ENCODE measurements around the gene YJEFN3. TPM values are rescaled to one million over a fixed set of nuclear protein-coding genes. Genes with fewer than 3 reads are reported as not detected.

Gene YJEFN3
- total and polyA plus RNA-seq, 10 of the 15 experiments (the other 5 are each of a cell fraction or from before 2014, with no cell fraction given): 0.05 to 6.9 (median 3.5) TPM

DNA sequence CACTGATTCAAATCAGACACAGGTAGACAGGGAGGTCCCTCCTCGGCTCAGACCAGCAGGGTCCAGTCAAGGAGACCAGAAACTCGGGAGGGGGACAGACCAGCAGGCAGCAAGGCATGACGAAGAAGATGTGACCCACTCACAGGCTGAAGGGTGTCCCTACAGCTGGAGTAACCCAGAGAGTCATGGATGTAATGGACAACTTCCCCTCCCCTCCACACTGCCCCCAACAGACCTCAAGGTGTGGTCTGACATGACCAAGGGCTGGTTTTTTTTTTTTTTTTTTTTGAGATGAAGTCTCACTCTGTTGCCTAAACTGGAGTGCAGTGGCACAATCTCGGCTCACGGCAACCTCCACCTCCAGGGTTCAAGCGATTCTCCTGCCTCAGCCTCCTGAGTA, 55.6 kb downstream of the YJEFN3 start:
- Histone ChIP-seq H2AFZ (ENCODE audit: control insufficient read depth, low read depth, low read length) (no peak overlapping the region), H4K20me1 (ENCODE audit: control insufficient read depth, insufficient read depth) (no peaks in the 10 kb centered on the region), H3K9ac (ENCODE audit: control insufficient read depth, insufficient read depth, low read length) (no peak overlapping the region), H3K9me3 (replicated peaks; ENCODE audit: control insufficient read depth, insufficient read depth, low read length) (no peaks in the 10 kb centered on the region), H3K4me1 (ENCODE audit: control insufficient read depth, insufficient read depth, low read length) (no peaks in the 10 kb centered on the region), H3K36me3 (ENCODE audit: control insufficient read depth in 2 of 2, insufficient read depth in 2 of 2, low read length in 1 of 2) (no peaks in the 10 kb centered on the region; a peak in 1 of 4 replicates), H3K27me3 (replicated peaks in 1 of 2; ENCODE audit: control insufficient read depth in 2 of 2, insufficient read depth in 2 of 2, low read length in 1 of 2) (no peaks in the 10 kb centered on the region), H3K4me2 (ENCODE audit: control insufficient read depth, insufficient read depth) (no peak overlapping the region), H3K27ac (ENCODE audit: control insufficient read depth, insufficient read depth) (no peak overlapping the region), H3K79me2 (ENCODE audit: control insufficient read depth, insufficient read depth, low read length) (no peaks in the 10 kb centered on the region), H3K4me3 (no peak overlapping the region)
- BruUV-seq (replicated peaks): no TSS peak
- CTCF ChIA-PET: interaction anchor here (1.2 kb wide), 1 partner anchor 30 kb away, joined by 4 read pairs; no protein-coding TSS in a partner anchor
- intact Hi-C loops (cut with micrococcal nuclease; ENCODE audit: unreplicated experiment) (no loop called here), in situ Hi-C loops (cut with MboI) (no loop called here)
- POLR2A ChIA-PET: no interaction called here
- FAIRE-seq (no peak), ATAC-seq (no peak), DNase-seq (ENCODE audit: low read depth, low spot score) (no peak)
- RAD21 ChIA-PET (ENCODE audit: unreplicated experiment): no interaction called here
- SMC1A ChIA-PET (ENCODE audit: uncharacterized antibody, unreplicated experiment): interaction anchor here (1.5 kb wide), 1 partner anchor 14 kb away, joined by 5 read pairs; no protein-coding TSS in a partner anchor
- 84% methylated on average over 6 of the region's 6 CpGs for WGBS (ENCODE audit: insufficient coverage, insufficient replicate concordance, low lambda C conversion rate, missing lambda C conversion rate)
- TF ChIP-seq CBX3 (IDR thresholded peaks at IDR 0.05; ENCODE audit: borderline replicate concordance, low read depth): no peak
- TF ChIP-seq PML (IDR thresholded peaks at IDR 0.05; ENCODE audit: low read length): no peak
- TF ChIP-seq, protein P1, sequence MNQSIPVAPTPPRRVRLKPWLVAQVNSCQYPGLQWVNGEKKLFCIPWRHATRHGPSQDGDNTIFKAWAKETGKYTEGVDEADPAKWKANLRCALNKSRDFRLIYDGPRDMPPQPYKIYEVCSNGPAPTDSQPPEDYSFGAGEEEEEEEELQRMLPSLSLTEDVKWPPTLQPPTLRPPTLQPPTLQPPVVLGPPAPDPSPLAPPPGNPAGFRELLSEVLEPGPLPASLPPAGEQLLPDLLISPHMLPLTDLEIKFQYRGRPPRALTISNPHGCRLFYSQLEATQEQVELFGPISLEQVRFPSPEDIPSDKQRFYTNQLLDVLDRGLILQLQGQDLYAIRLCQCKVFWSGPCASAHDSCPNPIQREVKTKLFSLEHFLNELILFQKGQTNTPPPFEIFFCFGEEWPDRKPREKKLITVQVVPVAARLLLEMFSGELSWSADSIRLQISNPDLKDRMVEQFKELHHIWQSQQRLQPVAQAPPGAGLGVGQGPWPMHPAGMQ (IDR thresholded peaks at IDR 0.05; ENCODE audit: borderline replicate concordance): no peak
- TF ChIP-seq, protein P2, sequence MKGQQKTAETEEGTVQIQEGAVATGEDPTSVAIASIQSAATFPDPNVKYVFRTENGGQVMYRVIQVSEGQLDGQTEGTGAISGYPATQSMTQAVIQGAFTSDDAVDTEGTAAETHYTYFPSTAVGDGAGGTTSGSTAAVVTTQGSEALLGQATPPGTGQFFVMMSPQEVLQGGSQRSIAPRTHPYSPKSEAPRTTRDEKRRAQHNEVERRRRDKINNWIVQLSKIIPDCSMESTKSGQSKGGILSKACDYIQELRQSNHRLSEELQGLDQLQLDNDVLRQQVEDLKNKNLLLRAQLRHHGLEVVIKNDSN (IDR thresholded peaks at IDR 0.05; ENCODE audit: borderline replicate concordance, extremely low read length, insufficient read depth, low read depth, low read length): no peak
- TF ChIP-seq POLR2A (IDR thresholded peaks at IDR 0.05; ENCODE audit: low read depth, low read length): no peak
- TF ChIP-seq BHLHE40 (IDR thresholded peaks at IDR 0.05; ENCODE audit: borderline replicate concordance in 1 of 2, low read depth in 2 of 2, low read length in 1 of 2): no peak
- no peak for TF ChIP-seq ETV6 (conservative IDR thresholded peaks at IDR 0.05 in 1 of 2, IDR thresholded peaks at IDR 0.05 in 1 of 2; ENCODE audit: borderline replicate concordance in 1 of 2, low read depth in 1 of 2)
- no peak for TF ChIP-seq HDAC2 (IDR thresholded peaks at IDR 0.05)
- no peak for TF ChIP-seq DPF2 (IDR thresholded peaks at IDR 0.05)
- no peak for TF ChIP-seq HCFC1 (IDR thresholded peaks at IDR 0.05; ENCODE audit: low read length)
- TF ChIP-seq SMAD5 (IDR thresholded peaks at IDR 0.05; ENCODE audit: low read depth): no peak
- no peak for TF ChIP-seq SPI1 (IDR thresholded peaks at IDR 0.05; ENCODE audit: borderline replicate concordance, insufficient read depth, low read depth, low read length)
- TF ChIP-seq NR2F1 (conservative IDR thresholded peaks at IDR 0.05): no peak
- no peak for TF ChIP-seq ZBTB11 (CRISPR knock-in tag; IDR thresholded peaks at IDR 0.05)
- TF ChIP-seq, protein P3, sequence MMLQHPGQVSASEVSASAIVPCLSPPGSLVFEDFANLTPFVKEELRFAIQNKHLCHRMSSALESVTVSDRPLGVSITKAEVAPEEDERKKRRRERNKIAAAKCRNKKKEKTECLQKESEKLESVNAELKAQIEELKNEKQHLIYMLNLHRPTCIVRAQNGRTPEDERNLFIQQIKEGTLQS (IDR thresholded peaks at IDR 0.05; ENCODE audit: borderline replicate concordance, extremely low read depth, low read depth, low read length): no peak
- no peak for TF ChIP-seq TCF12 (IDR thresholded peaks at IDR 0.05; ENCODE audit: low read depth, low read length)
- no peak for TF ChIP-seq CREM (IDR thresholded peaks at IDR 0.05; ENCODE audit: low read depth)

All from GM12878 (cell line).